T-helper 22 cell (primary cell): ENCODE data around the gene PRRT4.

Experiments
- DNase-seq: peaks from one replicate; pipeline ENCODE4 v3.0.0-alpha.2; 2020; ENCODE audit warnings: low read depth

The PRRT4 gene

DNA sequence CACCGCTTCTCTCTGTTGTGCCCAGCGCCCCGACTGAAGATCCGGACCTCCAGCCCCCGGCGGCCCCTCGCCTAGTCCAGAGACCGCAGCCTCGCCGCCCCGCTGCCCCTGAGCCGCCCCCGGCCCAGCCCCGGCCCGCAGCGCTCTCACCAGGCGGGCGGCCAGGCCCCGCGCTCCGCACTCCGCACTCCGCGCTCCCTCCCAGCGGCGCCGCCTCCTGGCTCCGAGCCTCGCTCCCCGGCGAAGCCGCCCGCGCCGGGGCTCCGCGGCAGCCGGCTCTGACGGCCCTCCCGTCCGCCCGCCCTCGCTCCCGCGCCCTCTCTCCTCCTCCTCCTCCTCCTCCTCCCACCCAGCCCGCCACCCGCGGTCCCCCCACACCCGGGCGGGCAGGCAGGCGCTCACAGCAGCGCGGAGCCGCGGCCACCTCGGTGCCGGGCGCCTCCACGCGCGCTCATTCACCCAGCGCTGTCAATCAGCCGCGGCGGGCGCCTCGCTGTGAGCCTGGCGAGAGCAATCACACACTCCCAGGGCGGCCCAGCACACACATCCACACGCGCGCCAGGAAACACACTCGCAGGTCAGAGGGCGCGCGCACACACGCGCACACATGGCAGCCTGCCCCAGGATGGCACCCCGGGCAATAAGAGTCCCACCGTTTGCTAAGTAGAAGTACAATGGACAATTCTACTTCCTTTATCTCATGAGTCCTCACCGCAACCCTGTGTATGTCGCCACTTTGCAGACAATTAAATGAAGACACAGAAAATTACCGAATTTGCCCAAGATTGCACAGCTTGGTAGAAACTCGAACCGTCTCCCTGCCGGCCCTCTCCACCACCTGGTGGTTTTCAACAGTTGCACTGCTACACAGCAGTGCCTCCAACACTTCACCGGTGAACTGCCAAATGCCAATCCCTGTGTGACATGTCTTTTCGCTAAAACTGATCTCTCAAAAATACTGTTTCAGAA lies at the start of gene PRRT4:
PRRT4 (minus strand) TSS at position 280 of the 969 bp plus-strand sequence.
- peak; percentile 25 for DNase-seq

DNA sequence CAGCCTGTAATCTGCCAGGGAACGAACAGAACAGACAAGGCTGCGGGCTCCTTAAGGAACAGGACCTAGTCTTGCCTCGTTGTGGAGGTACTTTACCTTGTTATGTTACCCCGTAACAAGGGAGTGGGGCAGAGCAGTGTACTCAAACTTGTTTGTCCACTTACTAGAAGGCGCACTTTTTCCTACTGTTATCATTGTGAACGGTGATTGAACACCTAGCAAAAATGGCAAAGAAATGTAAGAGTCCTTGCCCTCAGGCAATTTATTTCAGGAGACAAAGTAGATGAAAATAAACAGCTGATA lies 48.9 kb upstream of the PRRT4 start:
- no peak for DNase-seq

DNA sequence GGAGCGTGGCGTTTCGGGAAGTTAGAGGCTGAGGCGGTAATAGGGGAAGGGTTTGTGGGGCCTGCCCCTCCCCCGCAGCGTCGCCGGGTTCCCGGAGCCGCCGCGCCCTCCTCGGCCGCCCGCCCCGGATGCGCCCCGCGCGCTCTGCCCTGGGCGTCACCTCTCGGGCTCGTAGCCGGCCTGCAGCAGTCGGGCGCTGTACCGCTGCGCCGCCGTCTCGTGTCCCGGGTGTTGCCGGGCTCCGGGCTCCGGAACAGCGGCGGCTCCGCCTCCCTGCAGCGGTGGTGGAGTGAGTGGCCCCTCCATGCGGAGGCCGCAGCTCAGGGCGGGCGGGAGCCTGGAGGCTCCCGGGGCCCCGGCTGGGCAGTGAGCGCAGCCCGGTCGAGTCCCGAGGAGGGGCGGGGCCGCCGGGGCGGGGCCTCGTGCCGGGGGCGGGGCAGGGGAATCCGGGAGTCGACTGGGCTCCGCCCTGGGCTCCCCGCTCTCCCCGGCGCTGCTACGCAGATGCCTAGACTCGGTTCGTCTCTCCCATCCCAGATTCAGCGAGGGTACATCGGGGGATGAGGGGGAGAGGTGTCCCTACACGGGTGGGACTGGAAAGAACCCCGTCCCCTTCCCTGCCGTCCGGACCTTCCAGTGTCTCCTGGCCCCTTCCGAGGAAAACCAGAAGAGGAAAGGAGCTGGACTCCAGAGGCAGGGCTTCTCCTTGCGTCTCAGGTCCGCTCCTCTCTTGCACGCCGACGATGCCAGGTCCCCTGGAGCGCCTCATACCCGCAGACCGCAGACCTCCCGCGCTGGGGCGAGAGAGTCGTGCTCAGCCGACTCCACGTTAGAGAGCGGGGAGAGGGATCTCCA lies 48.3 kb upstream of the PRRT4 start, which contains the start of gene IMPDH1:
IMPDH1 (minus strand) TSS at position 387 of the 855 bp plus-strand sequence; CDS start at position 306, 81 bp downstream.
- peak; percentile 77 for DNase-seq

DNA sequence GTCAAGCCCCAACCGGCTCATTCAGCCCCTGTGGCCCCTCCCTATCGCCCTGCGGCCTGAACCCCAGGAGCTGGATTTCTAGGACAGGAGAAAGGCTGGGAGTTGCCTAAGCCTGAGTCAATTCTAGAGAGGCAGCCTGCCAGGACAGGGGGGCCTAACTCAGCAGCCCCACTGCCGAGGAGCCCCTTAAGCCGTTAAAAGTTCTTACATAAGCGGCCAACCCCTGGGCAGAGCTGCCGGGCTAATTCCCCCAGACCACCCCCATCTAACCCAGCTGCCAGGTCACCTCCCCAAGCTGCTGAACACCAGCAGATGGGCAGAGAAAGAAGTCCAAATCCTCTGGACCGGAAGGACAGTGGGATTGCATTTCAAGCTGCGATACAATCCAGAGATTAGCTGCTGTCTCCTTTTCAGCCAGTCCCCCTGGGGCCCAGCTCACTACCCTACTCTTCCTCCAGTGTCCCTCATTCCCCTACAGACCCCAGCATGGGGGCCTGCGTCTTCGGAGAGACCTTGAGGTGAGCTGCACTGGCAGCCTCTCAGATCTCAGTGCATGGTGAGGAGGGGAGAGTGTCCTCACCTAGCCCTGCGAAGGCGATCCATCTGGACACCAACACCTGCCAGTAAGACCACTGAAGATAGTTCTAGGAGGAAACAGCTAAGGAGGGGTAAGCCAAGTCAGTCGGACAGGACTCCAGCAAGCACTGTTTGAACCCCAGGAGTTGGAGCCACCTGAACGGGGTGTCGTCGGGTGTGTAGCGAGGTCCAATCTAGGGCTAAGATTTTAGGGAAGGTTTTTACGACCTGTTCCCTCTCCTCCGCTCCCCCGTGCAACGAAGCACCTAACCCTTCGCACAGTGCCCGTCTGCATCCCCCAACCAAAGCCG lies 47.5 kb upstream of the PRRT4 start:
- no peak for DNase-seq

DNA sequence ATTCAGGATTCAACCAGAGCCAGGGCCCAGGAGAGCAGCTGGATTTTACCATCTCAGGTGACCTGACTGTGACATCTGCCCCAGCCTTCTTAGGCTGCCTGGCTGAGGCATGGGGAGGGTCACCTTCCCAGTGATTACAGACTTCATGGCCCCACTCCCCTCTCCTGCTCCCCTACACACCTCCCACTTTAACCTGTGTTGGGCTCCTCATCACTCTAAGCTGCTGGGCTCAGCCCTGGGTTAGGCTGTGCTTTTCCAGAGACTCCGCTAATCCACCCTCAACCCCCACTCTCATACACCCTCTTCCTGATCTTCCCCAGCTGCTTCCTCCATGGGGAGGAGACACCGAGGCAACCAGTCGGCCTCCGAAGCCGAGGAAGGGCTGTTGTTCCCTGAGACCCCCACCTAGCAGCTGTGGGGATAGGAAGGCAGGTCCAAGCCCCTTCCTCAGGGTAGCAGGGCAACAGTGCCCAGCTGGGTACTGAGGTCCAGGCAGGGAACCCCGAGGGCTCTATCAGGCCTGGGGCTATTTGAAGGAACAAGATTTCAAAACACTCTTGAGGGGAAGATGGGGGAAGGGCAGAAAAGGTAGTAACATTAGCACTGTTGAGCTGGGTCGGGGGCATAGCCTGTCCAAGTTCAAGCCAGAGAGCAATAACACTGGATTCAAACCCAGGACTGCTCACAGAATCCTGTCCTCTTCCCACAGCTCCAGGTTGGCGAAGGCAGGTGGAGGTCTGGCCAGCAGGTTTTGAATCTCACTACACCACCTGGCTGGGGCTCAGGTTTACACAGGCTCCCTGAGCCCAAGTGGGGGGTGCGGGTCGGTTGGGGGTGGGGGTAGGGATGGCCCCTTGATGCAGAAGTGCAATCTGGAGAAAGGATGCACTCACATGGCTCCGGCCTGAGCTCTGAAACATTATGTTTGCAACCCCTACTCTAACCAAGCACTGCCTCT lies 46.5 kb upstream of the PRRT4 start:
- DNase-seq: no peak

DNA sequence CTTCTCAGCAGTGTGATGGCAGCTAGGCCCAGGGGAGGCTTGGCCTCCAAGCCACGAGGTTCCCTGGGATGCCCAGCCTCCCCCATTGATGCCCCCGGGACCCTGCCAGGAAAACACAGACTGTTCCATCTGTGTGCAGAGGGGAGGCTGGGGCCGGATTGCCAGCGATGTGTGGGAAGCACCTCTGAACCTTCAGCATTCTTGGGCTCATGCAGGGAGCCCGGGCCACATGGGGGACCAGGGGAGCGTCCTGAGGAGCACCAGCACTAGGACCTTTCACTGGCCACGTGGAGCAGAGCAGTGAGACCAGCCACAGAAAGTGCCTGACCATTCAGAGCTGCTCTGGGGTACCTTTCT lies 45.7 kb upstream of the PRRT4 start:
- DNase-seq: no peak

DNA sequence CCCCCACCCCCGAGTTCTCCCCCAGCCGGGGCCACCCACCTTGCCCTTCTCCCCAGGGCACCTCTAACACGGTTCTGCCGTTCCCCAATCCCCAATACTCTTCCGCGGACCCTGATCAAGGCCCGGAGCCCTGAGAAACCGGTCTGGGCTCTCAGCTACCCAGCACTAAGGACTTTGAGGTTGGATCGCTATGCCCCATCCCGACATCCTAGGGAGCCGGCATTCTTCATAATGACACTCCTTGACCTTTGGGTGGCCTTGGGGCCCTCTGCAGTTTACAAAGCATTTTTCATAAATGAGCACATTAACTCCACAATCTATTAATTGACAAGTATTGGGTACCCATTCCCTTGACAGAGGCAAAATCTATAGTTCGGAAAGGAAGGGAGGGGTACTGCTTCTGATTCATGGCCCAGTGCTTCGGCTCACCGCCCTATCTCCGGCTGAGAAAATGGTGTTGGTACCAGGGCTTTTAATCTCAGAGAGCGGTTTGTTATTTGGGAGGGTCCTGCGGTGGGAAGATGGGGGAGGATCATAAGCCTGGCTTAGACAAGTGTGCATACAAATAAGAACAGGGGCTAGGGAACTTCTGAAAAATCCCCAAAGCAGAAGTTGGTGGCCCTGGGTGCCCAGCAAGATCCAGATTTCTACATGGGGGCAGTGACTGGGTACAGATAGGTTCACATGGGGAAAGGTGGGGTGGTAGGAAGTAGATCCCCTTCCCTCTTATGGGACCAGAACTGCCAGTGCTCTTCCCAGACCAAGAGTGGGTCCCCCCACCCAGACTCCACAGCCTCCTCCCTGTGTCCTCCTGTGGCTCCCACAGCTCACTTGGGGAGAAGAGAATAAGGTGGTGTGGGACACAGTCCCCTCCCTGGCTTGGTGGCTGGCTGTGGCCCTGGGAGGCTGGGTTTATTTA lies 45.1 kb upstream of the PRRT4 start:
- no peak for DNase-seq

DNA sequence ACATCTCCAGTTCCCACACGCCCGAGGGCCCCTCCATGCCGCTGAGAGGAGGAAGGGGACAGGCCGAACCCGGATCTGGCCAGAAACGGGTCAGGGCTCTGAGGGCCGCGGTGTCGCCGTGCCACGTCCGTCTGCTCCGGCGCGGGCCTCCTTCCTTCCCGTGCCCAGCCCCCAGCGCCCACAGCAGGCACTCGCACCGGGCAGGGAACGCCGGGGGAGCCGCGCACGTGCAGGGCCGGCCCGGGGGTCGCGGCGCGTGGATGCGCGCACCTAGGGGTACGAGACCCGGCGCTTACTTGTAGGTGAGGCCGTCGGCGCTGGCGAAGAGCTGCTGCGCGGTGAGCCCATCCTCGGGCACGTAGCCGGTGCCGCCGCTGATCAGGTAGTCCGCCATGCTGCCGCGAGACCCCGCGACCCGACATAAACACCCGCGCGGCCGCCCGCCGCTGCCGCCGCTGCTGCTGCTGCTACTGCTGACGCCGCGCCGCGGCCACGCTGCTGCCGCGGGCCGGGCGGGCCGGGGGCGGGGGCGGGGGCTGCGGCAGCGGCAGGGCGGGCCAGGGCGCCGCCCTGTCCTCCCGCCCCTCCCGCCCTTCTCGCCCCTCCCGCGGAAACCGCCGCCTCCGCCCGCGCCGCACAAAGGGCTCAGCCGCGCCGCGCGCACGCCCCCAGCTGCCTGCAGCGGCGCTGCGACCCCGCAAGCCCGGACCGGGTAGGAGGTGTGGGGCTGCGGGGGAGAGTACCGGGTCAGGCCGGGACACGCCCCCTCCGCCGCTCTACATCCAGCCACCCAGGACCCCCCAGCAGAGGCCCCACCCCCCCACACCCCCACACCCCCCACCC lies 44.2 kb upstream of the PRRT4 start:
- DNase-seq: peak; percentile 64

DNA sequence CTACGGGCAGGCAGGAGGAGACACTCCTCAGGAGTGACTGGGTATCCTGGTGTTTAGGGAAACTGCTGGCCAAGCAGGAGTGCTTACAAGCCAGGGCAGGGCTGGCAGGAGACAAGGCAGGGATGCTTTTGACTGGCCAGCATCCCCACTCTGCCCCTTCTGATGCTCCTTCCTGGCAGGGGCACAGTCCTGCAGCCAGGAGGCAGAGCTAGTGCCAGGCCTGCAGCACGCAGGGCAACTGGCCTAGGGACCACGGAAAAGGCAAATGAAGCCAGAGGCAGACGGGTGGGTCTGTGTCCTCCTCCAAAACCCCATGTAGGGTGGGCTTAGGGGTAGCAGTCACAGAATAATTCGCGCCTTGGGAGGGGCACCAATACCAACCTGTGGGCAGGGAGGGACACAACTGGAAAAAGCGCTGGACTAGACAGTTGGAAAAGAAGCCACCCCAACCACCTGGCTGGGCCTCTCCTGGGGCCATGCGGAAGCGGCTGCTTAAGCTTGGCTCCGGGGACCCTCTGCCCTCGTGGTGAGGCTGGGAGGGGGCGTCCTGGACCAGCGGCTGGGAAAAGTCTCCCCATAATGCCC lies 43.5 kb upstream of the PRRT4 start:
- no peak for DNase-seq

DNA sequence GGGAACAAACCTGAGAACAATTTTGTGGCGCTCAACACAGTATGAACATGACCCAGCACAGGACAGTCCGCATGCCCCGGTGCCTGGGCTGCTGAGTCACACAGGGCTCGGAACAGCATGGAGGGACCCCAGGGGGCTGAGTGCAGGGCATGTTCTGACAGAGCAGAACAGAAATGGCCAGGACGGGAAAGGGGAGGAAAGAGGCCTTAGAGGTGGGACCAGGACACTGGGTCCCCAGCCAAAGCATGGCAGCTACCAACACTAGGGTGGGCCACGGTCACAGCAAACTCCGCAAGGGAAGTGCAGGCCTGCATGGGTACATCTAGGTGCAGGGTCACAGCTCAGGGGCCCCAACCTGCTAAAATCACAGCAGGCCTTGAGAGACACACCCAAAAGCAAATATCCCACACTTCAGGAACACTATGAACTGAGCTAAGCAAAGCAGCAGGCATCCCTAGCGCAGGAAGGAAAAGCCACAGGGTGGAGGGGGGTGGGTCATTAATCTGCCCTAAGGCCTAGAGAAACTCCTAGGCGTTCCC lies 42.7 kb upstream of the PRRT4 start:
- no peak for DNase-seq

DNA sequence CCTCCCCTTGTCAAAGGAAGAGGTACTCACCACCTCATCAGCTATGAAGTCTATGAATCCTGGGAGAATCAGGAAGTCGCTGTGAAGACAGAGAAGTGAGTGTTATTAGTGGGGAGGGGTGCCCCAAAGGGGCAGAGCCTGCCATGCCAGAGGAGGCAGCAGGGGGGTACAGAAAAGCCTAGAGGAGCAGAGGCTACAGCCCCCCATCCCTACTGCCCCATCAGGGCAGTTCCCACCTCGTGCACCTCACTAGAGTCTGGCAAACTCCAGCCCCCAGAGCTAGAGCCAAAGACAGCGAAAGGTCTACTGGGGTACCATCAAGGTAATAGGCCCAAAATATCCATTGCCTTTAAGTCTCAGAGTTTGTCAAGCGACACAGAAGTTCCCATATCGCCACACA lies 42.2 kb upstream of the PRRT4 start:
- DNase-seq: no peak

DNA sequence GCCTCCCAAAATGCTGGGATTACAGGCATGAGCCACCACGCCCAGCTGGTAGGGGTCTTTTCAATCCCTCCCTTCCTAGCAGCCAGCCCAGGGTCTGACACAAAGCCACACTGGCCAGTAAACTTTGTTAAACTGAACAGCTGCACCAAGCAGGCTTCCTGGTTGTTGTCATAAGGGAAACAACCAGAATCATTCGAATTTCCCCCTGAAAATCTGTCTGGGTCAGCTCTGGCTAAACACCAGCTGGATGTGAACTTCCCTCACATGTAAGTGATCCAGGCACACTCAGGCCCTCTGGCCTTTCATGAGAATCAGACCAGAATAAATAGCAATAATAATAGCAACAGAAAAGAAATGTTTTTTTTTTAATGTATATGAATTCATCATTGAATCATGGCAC lies 40.9 kb upstream of the PRRT4 start:
- no peak for DNase-seq

DNA sequence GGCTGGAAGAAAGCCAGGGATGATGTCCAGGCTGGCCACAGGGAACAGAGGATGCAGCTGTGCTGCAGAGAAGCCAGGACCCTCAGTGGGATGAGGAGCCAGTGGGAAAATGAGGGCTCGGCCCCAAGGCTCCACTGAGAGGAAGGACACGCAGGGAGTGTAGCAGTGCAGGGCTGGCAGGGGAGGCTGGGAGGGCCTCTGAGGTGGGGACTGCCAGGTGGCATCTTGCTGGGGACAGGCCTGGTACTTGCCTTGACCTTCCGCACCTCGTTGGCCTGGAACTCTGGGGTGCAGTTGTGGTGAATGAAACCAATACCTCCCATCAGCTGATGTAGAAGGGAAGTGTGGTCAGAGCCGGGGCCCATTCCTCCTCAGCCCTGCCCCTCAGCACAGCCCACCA lies 39.1 kb upstream of the PRRT4 start:
- DNase-seq: no peak

DNA sequence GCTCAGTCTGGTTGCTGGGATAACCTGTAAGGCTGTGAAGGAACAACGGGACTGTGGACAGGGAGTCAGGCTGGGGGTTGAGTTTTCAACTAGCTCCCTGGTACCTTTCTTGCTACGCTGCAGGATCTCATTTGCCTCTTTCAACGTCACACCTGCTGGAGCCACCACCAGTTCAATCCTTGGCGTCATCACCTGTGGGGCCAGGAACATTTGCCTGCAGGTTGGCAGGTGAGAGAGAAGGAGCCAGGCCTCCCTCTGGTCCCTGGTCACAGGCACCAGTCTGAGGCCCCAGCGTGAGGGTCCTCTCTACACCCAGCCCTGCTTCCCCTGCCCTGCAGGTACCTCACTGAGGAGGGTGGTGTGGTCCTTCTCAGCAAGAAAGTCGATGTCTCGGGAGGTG lies 38.5 kb upstream of the PRRT4 start:
- no peak for DNase-seq

DNA sequence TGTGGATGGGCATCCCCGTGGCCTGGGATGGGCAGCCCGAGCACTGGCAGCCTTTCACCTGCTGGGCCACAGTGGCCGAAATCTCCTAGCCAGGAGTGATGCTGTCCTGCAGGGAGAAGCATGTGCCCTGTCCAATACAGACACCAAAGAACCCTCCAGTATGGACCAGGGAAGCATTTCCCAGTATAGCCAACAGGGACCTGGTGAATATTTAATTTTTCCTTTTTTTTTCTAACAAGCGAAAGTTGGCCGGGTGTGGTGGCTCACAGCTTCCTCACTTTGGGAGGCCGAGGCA lies 37.3 kb upstream of the PRRT4 start:
- no peak for DNase-seq

DNA sequence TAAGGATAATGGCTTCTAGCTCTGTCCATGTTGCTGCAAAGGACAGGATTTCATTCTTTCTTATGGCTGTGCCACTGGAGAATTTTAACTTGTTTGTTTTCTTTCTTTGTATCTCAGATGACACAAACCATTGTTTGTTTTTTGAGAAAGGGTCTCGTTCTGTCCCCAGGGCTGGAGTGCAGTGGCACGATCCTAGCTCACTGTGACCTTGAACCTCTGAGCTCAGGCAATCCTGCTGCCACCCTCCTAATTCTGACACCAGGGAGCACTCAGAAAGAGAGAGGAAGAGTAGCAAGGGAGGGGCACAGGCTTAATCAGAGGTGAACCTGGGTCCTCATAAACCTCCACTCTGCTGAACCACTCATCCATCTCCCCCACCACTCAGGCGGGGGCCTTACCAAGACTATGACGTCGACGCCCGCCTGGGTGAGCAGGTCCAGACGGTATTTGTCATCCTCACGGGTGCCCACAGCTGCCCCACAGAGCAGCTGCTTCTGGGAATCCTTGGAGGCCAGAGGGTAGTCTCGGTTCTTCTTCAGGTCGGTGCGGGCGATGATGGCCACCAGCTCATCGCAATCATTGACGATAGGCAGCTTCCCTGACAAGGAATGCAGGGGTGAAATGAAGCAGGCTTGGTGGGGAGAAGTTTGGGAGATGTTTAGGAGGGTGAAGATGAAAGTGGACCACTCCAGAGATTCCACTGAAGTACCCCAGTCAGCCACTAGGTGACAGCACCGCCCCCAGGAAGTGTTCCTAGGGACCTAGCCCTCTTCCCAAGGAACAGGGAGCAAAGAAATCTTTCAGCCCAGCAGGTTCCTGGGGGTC lies 36.7 kb upstream of the PRRT4 start:
- DNase-seq: no peak

DNA sequence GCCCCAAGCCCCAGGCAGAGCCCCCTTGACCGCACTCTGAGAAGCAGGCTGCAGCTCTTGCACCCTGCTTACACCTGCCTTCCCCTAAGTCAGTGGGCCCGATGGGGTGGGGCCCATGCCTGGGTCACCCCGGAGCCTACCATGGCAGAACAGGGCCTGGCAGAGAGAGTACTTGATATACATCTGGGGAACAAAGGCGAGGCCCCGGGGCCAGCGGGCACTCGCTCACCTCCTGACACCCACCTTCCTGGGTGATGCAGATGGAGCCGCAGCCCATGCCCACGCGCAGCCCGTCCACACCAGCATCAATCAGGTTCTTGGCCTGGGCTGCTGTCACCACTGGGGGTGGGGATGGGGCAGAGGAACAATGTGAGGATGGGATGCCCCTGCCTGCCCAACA lies 34.9 kb upstream of the PRRT4 start:
- DNase-seq: no peak

DNA sequence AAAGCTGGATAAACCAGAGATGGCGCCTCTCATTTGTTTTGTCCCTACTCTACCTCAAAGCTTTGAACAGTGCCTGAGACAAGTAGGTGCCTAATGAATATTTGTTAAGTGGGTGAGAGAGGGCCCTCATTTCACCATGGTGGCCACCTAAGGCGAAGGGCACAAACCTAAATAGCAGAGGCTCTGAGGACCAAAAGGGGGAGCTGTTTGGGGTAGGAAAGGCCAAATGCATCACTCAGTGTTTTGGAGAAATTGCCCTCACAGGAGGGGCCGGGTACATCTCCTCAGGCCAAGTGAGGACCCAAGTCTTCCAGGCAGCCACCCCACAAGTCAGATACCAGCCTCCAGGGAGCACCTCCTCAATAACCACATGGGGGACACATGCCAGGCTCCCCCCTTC lies 34.3 kb upstream of the PRRT4 start:
- no peak for DNase-seq
